H1 (cell line): ENCODE measurements around the gene SLC27A5. TPM values are rescaled to one million over a fixed set of nuclear protein-coding genes. Genes with fewer than 3 reads are reported as not detected.
A peak's percentile ranks its signal among the peaks of the same experiment; 100 is the strongest.

Source experiments
- CTCF ChIA-PET: fragments of 300-600 bp; sonication (Branson Sonifier 250); formaldehyde crosslinking; loops from one replicate; lab custom pipeline; 2021; ENCODE audit not compliant: partially characterized antibody; lab: Charles Lee
- POLR2A ChIA-PET: fragments of 300-600 bp; sonication (Branson Sonifier 250); formaldehyde crosslinking; loops from one replicate; lab custom pipeline; 2021; ENCODE audit warnings: inconsistent platforms; ENCODE audit not compliant: partially characterized antibody; lab: Charles Lee
- DNase-seq, 2 experiments: peaks; one replicate each; pipeline versions ENCODE4 v3.0.0 to v3.0.0-alpha.2; 2010 to 2022; ENCODE audit warnings: low spot score in 2 of 2, low read depth in 1 of 2, mixed read lengths in 1 of 2
- FAIRE-seq: peaks from 2 replicates; lab custom pipeline; 2011; peaks lifted over from hg19 to GRCh38; lab: Jason Lieb, UNC
- H2AFZ ChIP-seq: 2 replicates; pipeline ENCODE4 v1.8.1; 2012; ENCODE audit warnings: low read length, inconsistent platforms
- H2AK5ac ChIP-seq: 2 replicates; pipeline ENCODE4 v1.6.1; 2013; ENCODE audit warnings: low read depth, low read length
- H2BK120ac ChIP-seq: replicated peaks from 2 replicates; pipeline ENCODE3; 2013; ENCODE audit warnings: low read depth, low read length, inconsistent platforms
- H2BK12ac ChIP-seq: 2 replicates; pipeline ENCODE4 v1.6.1; 2013; ENCODE audit warnings: low read depth, low read length
- H2BK15ac ChIP-seq: 2 replicates; pipeline ENCODE4 v1.6.1; 2013; ENCODE audit warnings: low read length
- H2BK20ac ChIP-seq: 2 replicates; pipeline ENCODE4 v1.6.1; 2013; ENCODE audit warnings: low read length
- H2BK5ac ChIP-seq: 2 replicates; pipeline ENCODE4 v1.6.1; 2013; ENCODE audit warnings: low read depth, low read length
- H3K14ac ChIP-seq: 2 replicates; pipeline ENCODE4 v1.6.1; 2013; ENCODE audit warnings: inconsistent platforms; ENCODE audit not compliant: insufficient read length
- H3K18ac ChIP-seq: 2 replicates; pipeline ENCODE4 v1.6.1; 2013; ENCODE audit warnings: low read length; ENCODE audit errors: extremely low read depth
- H3K23ac ChIP-seq: 2 replicates; pipeline ENCODE4 v1.6.1; 2013; ENCODE audit warnings: inconsistent platforms; ENCODE audit not compliant: insufficient read length
- H3K23me2 ChIP-seq: 2 replicates; pipeline ENCODE4 v1.6.1; 2013; ENCODE audit warnings: low read depth, low read length
- H3K27ac ChIP-seq: 2 replicates; pipeline ENCODE4 v1.6.1; 2011; ENCODE audit warnings: low read depth, low read length, inconsistent platforms
- H3K27me3 ChIP-seq, 4 experiments: replicated peaks in 1 of 4; 1 replicate in 1 of 4; 2 replicates in 3 of 4; pipeline versions ENCODE4 v1.6.1 to v1.8.1; 2011 to 2013; ENCODE audit warnings: low read length in 3 of 4, mild to moderate bottlenecking in 3 of 4, inconsistent platforms in 2 of 4, mixed read lengths in 2 of 4, moderate library complexity in 1 of 4; ENCODE audit not compliant: control insufficient read depth in 3 of 4, insufficient read depth in 3 of 4; ENCODE audit errors: extremely low read depth in 1 of 4
- H3K36me3 ChIP-seq, 4 experiments: 2 replicates each; pipeline versions ENCODE4 v1.6.1 to v1.8.1; 2011 to 2013; ENCODE audit warnings: mild to moderate bottlenecking in 4 of 4, low read length in 3 of 4, moderate library complexity in 2 of 4, control low read depth in 1 of 4, inconsistent platforms in 1 of 4; ENCODE audit not compliant: insufficient read depth in 4 of 4, control insufficient read depth in 2 of 4
- H3K4ac ChIP-seq: replicated peaks from 2 replicates; pipeline ENCODE3; 2013; ENCODE audit warnings: low read length, low read depth, mixed read lengths, inconsistent platforms; ENCODE audit not compliant: insufficient read length
- H3K4me1 ChIP-seq, 4 experiments: replicated peaks in 1 of 4; 1 replicate in 1 of 4; 2 replicates in 3 of 4; pipeline versions ENCODE4 v1.6.1 to v1.8.1; 2011 to 2013; ENCODE audit warnings: low read length in 3 of 4, inconsistent platforms in 2 of 4, mixed read lengths in 1 of 4; ENCODE audit not compliant: insufficient read depth in 4 of 4, control insufficient read depth in 3 of 4
- H3K4me2 ChIP-seq, 2 experiments: 2 replicates each; pipeline versions ENCODE4 v1.6.1 to v1.8.1; 2011 to 2013; ENCODE audit warnings: low read depth in 2 of 2, low read length in 2 of 2, control low read depth in 1 of 2, inconsistent platforms in 1 of 2, mild to moderate bottlenecking in 1 of 2; ENCODE audit not compliant: insufficient read depth in 1 of 2
- H3K4me3 ChIP-seq, 4 experiments: fragments of 200-600, 300-600 bp in 1 of 4; sonication (generic), shearing (Covaris generic), sonication (Bioruptor Twin) in 1 of 4; 2 replicates each; pipeline versions ENCODE4 v1.5.1 to v1.8.1; 2011 to 2016; ENCODE audit warnings: low read length in 4 of 4, low read depth in 3 of 4, control low read depth in 2 of 4, inconsistent platforms in 2 of 4, mild to moderate bottlenecking in 2 of 4, mixed read lengths in 1 of 4, moderate library complexity in 1 of 4; ENCODE audit not compliant: insufficient read depth in 2 of 4; ENCODE audit errors: extremely low read depth in 1 of 4
- H3K56ac ChIP-seq: replicated peaks from 2 replicates; pipeline ENCODE3; 2013; ENCODE audit warnings: low read depth, mild to moderate bottlenecking, mixed read lengths, low read length, inconsistent platforms; ENCODE audit not compliant: insufficient read length
- H3K79me1 ChIP-seq: 2 replicates; pipeline ENCODE4 v1.6.1; 2013; ENCODE audit warnings: low read depth, low read length, control low read depth
- H3K79me2 ChIP-seq, 2 experiments: 2 replicates each; pipeline versions ENCODE4 v1.6.1 to v1.8.1; 2012 to 2013; ENCODE audit warnings: low read length in 2 of 2, mild to moderate bottlenecking in 2 of 2, inconsistent platforms in 1 of 2; ENCODE audit not compliant: insufficient read depth in 2 of 2, control insufficient read depth in 1 of 2
- H3K9ac ChIP-seq, 4 experiments: replicated peaks in 1 of 4; 1 replicate in 1 of 4; 2 replicates in 3 of 4; pipeline versions ENCODE4 v1.6.1 to v1.8.1; 2011 to 2013; ENCODE audit warnings: low read depth in 3 of 4, low read length in 3 of 4, control low read depth in 2 of 4, mild to moderate bottlenecking in 2 of 4, moderate library complexity in 2 of 4, inconsistent platforms in 1 of 4; ENCODE audit errors: extremely low read depth in 1 of 4
- H3K9me3 ChIP-seq, 2 experiments: 2 replicates each; pipeline versions ENCODE4 v1.6.1 to v1.8.1; 2012 to 2013; ENCODE audit warnings: mild to moderate bottlenecking in 2 of 2, moderate library complexity in 2 of 2, control low read depth in 1 of 2, inconsistent platforms in 1 of 2, low read depth in 1 of 2, low read length in 1 of 2, mixed read lengths in 1 of 2; ENCODE audit not compliant: insufficient read depth in 2 of 2
- H4K20me1 ChIP-seq, 2 experiments: replicated peaks in 1 of 2; 2 replicates each; pipeline versions ENCODE3 to v1.8.1; 2011 to 2013; ENCODE audit warnings: inconsistent platforms in 2 of 2, low read length in 2 of 2, mild to moderate bottlenecking in 1 of 2; ENCODE audit not compliant: insufficient read depth in 2 of 2, control insufficient read depth in 1 of 2
- H4K5ac ChIP-seq: 2 replicates; pipeline ENCODE4 v1.6.1; 2013; ENCODE audit warnings: low read length, low read depth, mixed read lengths, inconsistent platforms; ENCODE audit not compliant: insufficient read length
- H4K8ac ChIP-seq: 2 replicates; pipeline ENCODE4 v1.8.0; 2013; ENCODE audit warnings: mild to moderate bottlenecking, moderate library complexity, low read length, inconsistent platforms; ENCODE audit not compliant: insufficient read depth; ENCODE audit errors: extremely low read depth
- H4K91ac ChIP-seq: replicated peaks from 2 replicates; pipeline ENCODE3; 2013; ENCODE audit warnings: low read length, mixed read lengths, inconsistent platforms; ENCODE audit not compliant: insufficient read length
- SIRT6 ChIP-seq: IDR thresholded peaks from one replicate; pipeline ENCODE4 v1.7.1; 2012; ENCODE audit warnings: low read length, inconsistent platforms
- WGBS, 2 experiments: shearing (Covaris generic) in 1 of 2; methylation state at CpG; one replicate each; pipeline versions ENCODE4 v1.1.6 to v1.1.7; 2013 to 2015; ENCODE audit warnings: low lambda C conversion rate in 2 of 2, mixed read lengths in 2 of 2, inconsistent platforms in 1 of 2, low coverage in 1 of 2, missing lambda C conversion rate in 1 of 2; ENCODE audit not compliant: insufficient replicate concordance in 2 of 2, insufficient coverage in 1 of 2, insufficient read length in 1 of 2; ENCODE audit errors: extremely low coverage in 1 of 2, missing lambda C conversion rate in 1 of 2; 5-methylcytosine and 5-hydroxymethylcytosine counted together
- polyA plus RNA-seq, 7 experiments: library from polyadenylated mRNA; depleted of rRNA in 3 of 7; stranded (reverse) in 5 of 7; unstranded in 2 of 7; fragments of >200 nt in 5 of 7; fragments of 200-250 nt in 2 of 7; gene quantifications; 1 replicate in 5 of 7; 2 replicates in 1 of 7; 4 replicates in 1 of 7; pipeline versions ENCODE4 v1.2.1 to v1.2.3, GENCODE V29; 2011 to 2013; ENCODE audit warnings: missing spikeins in 2 of 7, mixed read lengths in 2 of 7
- total RNA-seq: library from RNA; stranded (reverse); fragmentation: NEBNext Ultra II Directional; extraction: Animal tissue kit (Norgen Biotek cat#: 25700); gene quantifications from 2 replicates; pipeline ENCODE4 v1.2.1, GENCODE V29; 2021

Gene SLC27A5
- total and polyA plus RNA-seq, 2 of the 8 experiments (the other 6 are each of a cell fraction or from before 2014, with no cell fraction given), result 25.1 to 80.5 TPM

- no peak for FAIRE-seq
Measured at GRCh38 chr19:58477871-58478270, 33.9 kb downstream of the SLC27A5 start.

More at GRCh38 chr19:58477871-58478270, 33.9 kb downstream of the SLC27A5 start:
- H4K20me1 ChIP-seq, result peaks cover 1 to 4% of the 10 kb centered on the region in 2 experiments
- no peak overlapping the region for H3K23ac ChIP-seq
- CTCF ChIA-PET, result interaction anchor here (0.6 to 1.6 kb wide), 3 partner anchors 9 to 60 kb away, joined by 3 to 7 read pairs (median 4); partner anchors contain the start of gene ZBTB45
- no peak overlapping the region for H3K4ac ChIP-seq
- no peak overlapping the region for H2AFZ ChIP-seq
- no peak overlapping the region for H2BK120ac ChIP-seq
- H3K9me3 ChIP-seq, result no peaks in the 10 kb centered on the region
- H3K4me2 ChIP-seq, result no peak overlapping the region
- H3K18ac ChIP-seq, result no peak overlapping the region
- peaks cover 0 to 6% (median 5%) of the 10 kb centered on the region in 4 experiments; a peak in 6 of 7 replicates for H3K4me1 ChIP-seq
- POLR2A ChIA-PET, result interaction anchor here (1.0 to 3.0 kb wide), 6 partner anchors 8 to 95 kb away, joined by 3 to 14 read pairs (median 3); partner anchors contain the start of genes MZF1 and ZBTB45
- no peak overlapping the region for H4K91ac ChIP-seq
- H2BK20ac ChIP-seq, result no peak overlapping the region
- peaks cover 14% of the 10 kb centered on the region for H3K23me2 ChIP-seq
- H2AK5ac ChIP-seq, result no peak overlapping the region
- H2BK15ac ChIP-seq, result no peak overlapping the region
- TF ChIP-seq SIRT6, result no peak
- H3K9ac ChIP-seq, result no peak overlapping the region
- H3K56ac ChIP-seq, result no peak overlapping the region
- H3K36me3 ChIP-seq, result peaks cover 0 to 2% (median 0%) of the 10 kb centered on the region in 4 experiments; a peak in 2 of 8 replicates
- H3K79me1 ChIP-seq, result no peaks in the 10 kb centered on the region
- no peak overlapping the region; the same call in 1 of the 2 replicates for H2BK5ac ChIP-seq
- H3K27ac ChIP-seq, result no peak overlapping the region
- H3K14ac ChIP-seq, result no peak overlapping the region
- WGBS, 2 experiments, result 100% methylated on average over 1 of the region's 1 CpG; no CpG with 5 or more reads in 1 of the 2 experiments
- no peak overlapping the region for H3K4me3 ChIP-seq
- H3K79me2 ChIP-seq, result no peaks in the 10 kb centered on the region
- DNase-seq, result no peak
- no peak overlapping the region for H4K5ac ChIP-seq
- H3K27me3 ChIP-seq, result peaks cover 0 to 3% (median 0%) of the 10 kb centered on the region in 4 experiments; a peak in 3 of 7 replicates
- no peak overlapping the region for H4K8ac ChIP-seq
- H2BK12ac ChIP-seq, result 0 out of 2 replicates have a peak overlapping the region, but pooled peaks have one; percentile 39
